C4-2B (cell line): ENCODE data around the gene NDUFAF3.

Experiments
- H3K27ac ChIP-seq: fragments of 450-650 bp; 2 replicates; pipeline ENCODE4 v1.5.1; 2017
- ZFX ChIP-seq: fragments of 450-650 bp; IDR thresholded peaks from 2 replicates; pipeline ENCODE4 v1.6.1; 2017
- TF ChIP-seq, protein P1 (sequence below): fragments of 450-650 bp; conservative IDR thresholded peaks from 2 replicates; pipeline ENCODE4 v1.5.1; 2017; ENCODE audit warnings: mild to moderate bottlenecking

Gene NDUFAF3

DNA sequence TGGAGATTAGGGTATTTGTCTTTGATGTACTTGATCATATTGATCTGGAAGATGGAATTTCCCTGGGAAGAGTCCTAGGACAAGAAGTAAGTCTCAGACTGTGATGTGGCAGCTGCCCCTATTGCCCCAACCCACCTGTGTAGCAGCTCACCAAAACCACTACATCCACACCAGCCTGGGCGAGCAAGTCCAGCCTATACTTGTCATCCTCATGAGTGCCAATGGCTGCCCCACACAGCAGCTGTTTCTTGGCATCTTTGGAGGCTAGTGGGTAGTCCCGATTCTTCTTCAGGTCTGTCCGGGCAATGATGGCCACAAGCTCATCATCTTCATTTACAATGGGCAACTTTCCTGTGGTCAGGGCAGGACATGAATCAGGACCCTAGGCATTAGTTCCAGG lies 4.6 kb downstream of the NDUFAF3 start:
- no peak overlapping the region for H3K27ac ChIP-seq
- TF ChIP-seq, protein P1, sequence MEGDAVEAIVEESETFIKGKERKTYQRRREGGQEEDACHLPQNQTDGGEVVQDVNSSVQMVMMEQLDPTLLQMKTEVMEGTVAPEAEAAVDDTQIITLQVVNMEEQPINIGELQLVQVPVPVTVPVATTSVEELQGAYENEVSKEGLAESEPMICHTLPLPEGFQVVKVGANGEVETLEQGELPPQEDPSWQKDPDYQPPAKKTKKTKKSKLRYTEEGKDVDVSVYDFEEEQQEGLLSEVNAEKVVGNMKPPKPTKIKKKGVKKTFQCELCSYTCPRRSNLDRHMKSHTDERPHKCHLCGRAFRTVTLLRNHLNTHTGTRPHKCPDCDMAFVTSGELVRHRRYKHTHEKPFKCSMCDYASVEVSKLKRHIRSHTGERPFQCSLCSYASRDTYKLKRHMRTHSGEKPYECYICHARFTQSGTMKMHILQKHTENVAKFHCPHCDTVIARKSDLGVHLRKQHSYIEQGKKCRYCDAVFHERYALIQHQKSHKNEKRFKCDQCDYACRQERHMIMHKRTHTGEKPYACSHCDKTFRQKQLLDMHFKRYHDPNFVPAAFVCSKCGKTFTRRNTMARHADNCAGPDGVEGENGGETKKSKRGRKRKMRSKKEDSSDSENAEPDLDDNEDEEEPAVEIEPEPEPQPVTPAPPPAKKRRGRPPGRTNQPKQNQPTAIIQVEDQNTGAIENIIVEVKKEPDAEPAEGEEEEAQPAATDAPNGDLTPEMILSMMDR = no peak
- TF ChIP-seq ZFX = no peak

DNA sequence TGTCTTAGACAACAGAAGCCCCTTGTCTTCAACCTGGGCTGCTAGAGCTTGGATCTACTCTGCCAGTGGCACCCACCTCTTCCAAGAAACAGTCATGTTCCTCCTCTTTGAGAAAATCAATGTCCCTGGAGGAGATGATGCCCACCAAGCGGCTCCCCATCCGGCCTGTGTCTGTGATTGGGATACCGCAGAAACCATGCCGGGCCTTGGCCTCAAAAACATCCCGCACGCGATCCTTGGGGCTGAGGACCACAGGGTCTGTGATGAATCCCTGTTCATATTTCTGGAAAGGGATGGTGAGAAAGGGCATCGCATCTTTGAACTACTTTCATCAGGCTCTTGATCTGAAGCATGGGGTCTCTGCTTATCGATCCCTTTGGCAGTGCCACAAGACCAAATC lies 5.7 kb downstream of the NDUFAF3 start:
- no peak for TF ChIP-seq ZFX
- TF ChIP-seq, protein P1 = no peak
- H3K27ac ChIP-seq = no peak overlapping the region; the same call in 1 of the 2 replicates

DNA sequence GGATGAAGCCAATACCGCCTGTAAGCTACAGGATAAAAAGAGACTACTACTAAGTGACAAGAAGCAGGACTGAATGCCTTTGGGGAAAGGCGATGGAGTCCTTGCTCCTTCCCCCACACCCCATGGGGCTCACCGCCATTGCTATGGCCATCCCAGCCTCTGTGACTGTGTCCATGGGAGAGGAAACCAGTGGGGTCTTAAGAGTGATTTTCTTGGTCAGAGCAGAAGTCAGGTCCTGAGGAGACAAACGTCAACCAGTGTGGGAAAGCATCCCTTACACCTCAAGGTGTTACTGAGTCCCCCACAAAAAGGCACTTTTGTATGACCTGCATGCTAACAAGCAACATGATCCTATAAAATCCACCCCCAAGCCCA lies 6.4 kb downstream of the NDUFAF3 start:
- no peak for TF ChIP-seq ZFX
- TF ChIP-seq, protein P1 = no peak
- H3K27ac ChIP-seq = peak overlapping the region; percentile 96

DNA sequence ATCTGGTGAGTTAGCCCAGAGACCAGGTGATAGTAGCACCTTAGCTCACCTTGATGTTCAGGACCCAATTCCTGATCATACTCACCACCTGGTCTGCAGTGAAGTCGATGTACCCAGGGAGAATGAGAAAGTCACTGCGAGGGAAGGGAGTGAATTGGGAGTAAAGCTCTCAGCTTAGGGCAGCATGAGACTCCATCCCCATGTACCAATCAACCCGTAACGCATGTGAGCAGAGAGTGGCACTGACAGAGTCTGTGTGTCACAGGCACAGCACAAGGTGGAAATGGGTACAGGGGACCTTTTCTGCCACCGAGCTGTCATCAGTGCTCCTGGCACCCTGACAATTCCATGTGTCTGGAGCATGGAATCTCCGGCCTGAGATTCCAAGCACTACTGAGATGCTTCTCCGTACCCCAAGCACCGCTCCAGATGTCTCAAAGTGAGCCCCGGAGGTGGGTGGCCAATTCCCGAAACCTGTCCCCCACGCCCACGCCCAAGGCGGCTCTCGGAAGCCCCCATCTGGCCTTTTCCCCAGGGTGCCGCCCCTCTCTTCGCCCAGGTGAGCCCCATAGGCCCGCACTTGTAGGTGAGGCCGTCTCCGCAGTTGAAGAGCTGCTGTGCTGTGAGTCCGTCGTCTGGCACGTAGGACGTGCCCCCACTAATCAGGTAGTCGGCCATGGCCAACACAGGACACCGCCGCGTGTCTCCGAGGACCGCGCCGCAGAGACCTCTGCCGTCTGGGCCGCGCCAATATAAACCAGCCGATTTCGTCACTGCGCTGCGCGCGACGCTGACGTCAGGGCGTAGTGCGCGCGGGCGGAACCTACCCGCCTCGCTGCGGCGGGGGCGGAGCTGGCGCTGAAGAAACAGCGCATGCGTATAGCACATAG lies 7.0 kb downstream of the NDUFAF3 start, which contains the start of gene IMPDH2:
TSS of gene IMPDH2 (minus strand) at position 726 of the 890 bp plus-strand sequence. CDS start at position 678, 48 bp downstream.
- peak within 1 kb of the TSS; percentile 96 for H3K27ac ChIP-seq
- TF ChIP-seq, protein P1 = no peak
- peak; percentile 62 for TF ChIP-seq ZFX

DNA sequence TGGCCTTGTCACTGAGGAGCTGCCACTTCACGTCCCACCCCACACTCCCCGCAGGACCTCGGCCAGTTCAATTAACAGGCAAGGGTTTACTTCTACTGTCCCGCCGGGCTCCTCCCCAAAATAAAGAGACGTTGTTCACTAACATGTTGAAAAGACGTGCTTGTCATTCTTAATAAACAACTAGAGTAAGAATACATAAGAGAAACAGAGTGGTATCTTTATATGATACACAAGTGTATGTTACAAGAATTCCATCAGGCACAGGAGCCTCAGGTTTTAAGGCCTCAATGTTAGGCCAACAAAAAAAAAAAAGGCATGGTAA lies 7.6 kb downstream of the NDUFAF3 start:
- TF ChIP-seq, protein P1 = no peak
- TF ChIP-seq ZFX = no peak
- H3K27ac ChIP-seq = peak overlapping the region; percentile 96

DNA sequence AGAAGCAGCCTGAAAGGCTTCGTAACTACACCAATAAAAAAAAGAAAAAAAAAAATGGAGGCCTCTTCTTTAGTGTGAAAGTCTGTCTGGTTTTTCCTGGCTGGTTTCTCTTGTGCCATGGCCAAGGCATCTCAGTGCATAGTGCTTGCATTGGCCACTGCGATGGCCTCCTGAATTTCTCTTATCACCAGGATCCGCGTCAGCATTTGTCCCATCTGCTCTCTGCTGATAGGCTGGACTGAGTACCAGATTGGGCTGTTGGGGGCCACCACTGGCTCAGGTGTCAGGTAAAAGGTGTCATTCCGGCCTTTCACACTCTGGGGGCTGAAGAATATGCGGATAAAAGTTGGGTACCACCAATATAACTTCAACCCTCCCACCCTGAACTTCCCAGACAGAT lies 8.4 kb downstream of the NDUFAF3 start:
- TF ChIP-seq ZFX = no peak
- TF ChIP-seq, protein P1 = no peak

DNA sequence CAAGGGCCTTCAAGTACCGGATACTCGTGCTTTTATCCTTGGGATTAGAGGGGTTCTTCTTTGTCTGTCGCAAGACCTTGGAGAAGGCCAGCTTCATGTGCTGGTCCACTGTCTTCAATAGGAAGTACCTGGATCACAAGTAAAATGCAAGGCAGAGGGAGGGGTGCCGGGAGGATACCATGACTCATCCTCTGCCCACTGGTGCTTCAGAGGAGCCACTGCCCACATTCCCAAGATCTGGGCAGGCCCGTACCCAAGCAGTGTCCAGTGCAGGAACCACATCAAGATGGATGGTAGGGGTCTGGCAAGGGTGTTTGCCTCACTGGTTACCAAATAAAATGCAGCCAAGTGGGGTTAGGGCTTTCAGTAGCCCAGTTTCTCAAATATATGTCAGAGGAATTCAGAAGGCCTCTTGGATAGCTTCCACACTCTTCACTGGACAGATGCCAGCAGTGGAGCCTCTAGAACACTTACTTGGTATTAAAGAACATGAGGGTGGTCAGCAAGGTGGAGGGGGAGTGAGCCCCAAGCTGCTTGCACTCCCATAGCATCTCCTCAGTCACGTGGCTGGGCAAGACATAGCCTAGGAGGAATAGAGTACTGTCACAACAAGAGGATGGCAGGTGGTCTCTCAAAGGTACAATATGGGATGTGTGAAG lies 10.9 kb downstream of the NDUFAF3 start:
- TF ChIP-seq ZFX = no peak
- TF ChIP-seq, protein P1 = no peak
- H3K27ac ChIP-seq = no peak overlapping the region

More for the DNA sequence above, 8.4 kb downstream of the NDUFAF3 start:
- H3K27ac ChIP-seq = no peak overlapping the region
